Activated naive CD8-positive, alpha-beta T cell treated with anti-CD3 and anti-CD28 coated beads, Interleukin-2, amount 50 U/mL, for 24 hours (primary cell): ENCODE results near the gene ZNF133.
"Not testable (repeated sequence)": the region's sequence is repeated elsewhere in the genome, so short reads cannot be mapped to it uniquely, and the experiment has no call there.

Source experiments
- ATAC-seq: fragments of 150-1000 bp; cut with Tn5 transposase; one replicate; pipeline ENCODE4 v1.10.0; 2021
- DNase-seq: peaks from one replicate; pipeline ENCODE4 v3.0.0; 2021
- H3K27ac Mint-ChIP-seq: one replicate; pipeline ENCODE4 v1.8.0; 2021; ENCODE audit warnings: mild to moderate bottlenecking, mixed read lengths
- H3K27me3 Mint-ChIP-seq: one replicate; pipeline ENCODE4 v1.8.0; 2021; ENCODE audit warnings: mixed read lengths
- H3K36me3 Mint-ChIP-seq: one replicate; pipeline ENCODE4 v1.8.0; 2021; ENCODE audit warnings: low read depth, mixed read lengths
- H3K4me1 Mint-ChIP-seq: one replicate; pipeline ENCODE4 v1.8.0; 2021; ENCODE audit warnings: mixed read lengths
- H3K4me3 Mint-ChIP-seq: one replicate; pipeline ENCODE4 v1.8.0; 2021; ENCODE audit warnings: mild to moderate bottlenecking, moderate library complexity, mixed read lengths
- H3K9me3 Mint-ChIP-seq: one replicate; pipeline ENCODE4 v1.8.0; 2021; ENCODE audit warnings: mixed read lengths

The ZNF133 gene

DNA sequence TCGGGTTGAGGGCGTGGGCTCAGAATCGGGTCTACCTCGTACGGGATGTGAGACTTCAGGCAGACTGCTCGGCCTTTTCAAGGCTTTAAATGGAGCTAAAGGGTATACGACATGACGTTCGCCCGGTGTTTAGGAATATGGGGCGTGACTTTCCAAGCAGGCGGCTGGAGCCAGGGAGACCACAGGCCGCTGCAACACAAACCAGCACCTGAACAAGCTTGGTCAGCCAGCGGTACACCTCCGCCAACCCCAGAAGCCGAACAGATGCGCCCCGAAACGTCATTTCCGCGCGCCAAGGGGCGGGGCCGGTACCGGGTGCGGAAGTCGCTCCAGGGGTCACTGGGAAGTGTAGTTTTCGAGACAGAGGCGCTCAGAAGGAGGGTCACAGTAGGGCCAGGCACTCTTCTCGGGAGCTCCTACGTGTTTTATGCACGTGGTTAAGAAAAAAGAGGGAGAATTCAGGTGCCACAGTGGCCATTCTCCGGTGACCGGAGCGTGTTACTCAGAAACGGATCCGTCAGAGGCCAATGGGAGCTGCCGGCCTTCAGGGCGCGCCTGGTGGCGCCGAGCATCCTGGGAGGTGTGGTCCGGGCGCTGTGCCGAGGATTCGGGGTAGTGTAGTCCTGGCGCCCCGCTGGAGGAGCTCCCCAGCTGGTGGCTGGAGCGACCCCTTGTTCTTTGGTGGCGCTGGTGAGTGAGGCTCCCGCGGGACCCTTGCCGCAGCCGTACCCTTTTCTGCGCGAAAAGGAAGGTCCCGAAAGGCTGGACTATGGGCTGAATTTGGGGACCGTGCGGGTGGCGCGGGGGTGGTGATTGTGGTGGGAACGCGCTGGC is at the start of gene ZNF133:
TSS of gene ZNF133 (plus strand) at position 613 of the 834 bp plus-strand sequence. CDS start 17,160 bp downstream, outside the sequence.
- ATAC-seq (peak; percentile 98), DNase-seq (peak; percentile 98)
- Mint-ChIP-seq H3K9me3 (peaks cover 17% of the 10 kb centered on the region), H3K27ac (peak within 1 kb of the TSS; percentile 96), H3K4me1 (peaks cover 17% of the 10 kb centered on the region), H3K4me3 (peak within 1 kb of the TSS; percentile 98), H3K36me3 (peaks cover 25% of the 10 kb centered on the region), H3K27me3 (peaks cover 13% of the 10 kb centered on the region)

DNA sequence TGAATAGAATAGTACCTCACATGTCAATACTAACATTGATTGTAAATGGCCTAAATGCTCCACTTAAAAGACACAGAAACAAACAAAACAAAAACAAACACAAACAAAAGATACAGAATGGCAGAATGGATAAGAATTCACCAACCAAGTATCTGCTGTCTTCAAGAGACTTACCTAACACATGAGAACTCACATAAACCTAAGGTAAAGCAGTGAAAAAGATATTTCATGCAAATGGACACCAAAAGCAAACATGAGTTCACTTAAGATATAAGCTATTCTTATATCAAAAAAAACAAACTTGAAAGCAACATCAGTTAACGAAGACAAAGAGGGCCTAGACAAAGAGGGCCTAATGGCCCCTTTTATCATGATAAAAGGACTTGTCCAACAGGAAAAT is 47.3 kb upstream of the ZNF133 start:
- no peak overlapping the region for H3K4me3 Mint-ChIP-seq
- no peaks in the 10 kb centered on the region for H3K4me1 Mint-ChIP-seq
- H3K36me3 Mint-ChIP-seq, result no peaks in the 10 kb centered on the region
- no peak for ATAC-seq
- H3K9me3 Mint-ChIP-seq, result peaks cover 13% of the 10 kb centered on the region
- peaks cover 34% of the 10 kb centered on the region for H3K27me3 Mint-ChIP-seq
- no peak overlapping the region for H3K27ac Mint-ChIP-seq
- no peak for DNase-seq

DNA sequence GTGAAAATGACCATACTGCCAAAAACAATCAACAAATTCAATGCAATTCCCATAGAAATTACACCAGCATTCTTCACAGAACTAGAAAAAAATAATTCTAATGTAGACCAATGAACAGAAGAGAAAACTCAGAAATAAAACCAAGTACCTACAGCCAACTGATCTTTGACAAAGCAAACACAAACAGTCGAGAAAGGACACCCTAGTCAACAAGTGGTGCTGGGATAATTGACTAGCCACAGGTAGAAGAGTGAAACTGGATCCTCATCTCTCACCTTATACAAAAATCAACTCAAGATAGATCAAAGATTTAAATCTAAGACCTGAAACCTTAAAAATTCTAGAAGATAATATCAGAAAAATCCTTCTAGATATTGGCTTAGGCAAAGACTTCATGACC is 44.5 kb upstream of the ZNF133 start:
- Mint-ChIP-seq H3K27ac (no peak overlapping the region), H3K36me3 (no peaks in the 10 kb centered on the region), H3K4me1 (no peaks in the 10 kb centered on the region)

DNA sequence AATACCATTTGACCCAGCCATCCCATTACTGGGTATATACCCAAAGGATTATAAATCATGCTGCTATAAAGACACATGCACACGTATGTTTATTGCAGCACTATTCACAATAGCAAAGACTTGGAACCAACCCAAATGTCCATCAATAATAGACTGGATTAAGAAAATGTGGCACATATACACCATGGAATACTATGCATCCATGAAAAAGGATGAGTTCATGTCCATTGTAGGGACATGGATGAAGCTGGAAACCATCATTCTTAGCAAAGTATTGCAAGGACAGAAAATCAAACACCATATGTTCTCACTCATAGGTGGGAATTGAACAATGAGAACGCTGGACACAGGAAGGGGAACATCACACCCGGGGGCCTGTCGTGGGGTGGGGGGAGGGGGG is 39.8 kb upstream of the ZNF133 start:
- not testable (repeated sequence) for H3K27ac Mint-ChIP-seq, H3K36me3 Mint-ChIP-seq, H3K4me1 Mint-ChIP-seq, H3K27me3 Mint-ChIP-seq, DNase-seq, H3K9me3 Mint-ChIP-seq, ATAC-seq, H3K4me3 Mint-ChIP-seq

More for the DNA sequence above, 44.5 kb upstream of the ZNF133 start:
- H3K9me3 Mint-ChIP-seq, result peaks cover 13% of the 10 kb centered on the region
- ATAC-seq, result no peak
- no peak for DNase-seq
- H3K27me3 Mint-ChIP-seq, result peaks cover 31% of the 10 kb centered on the region
- H3K4me3 Mint-ChIP-seq, result no peak overlapping the region

DNA sequence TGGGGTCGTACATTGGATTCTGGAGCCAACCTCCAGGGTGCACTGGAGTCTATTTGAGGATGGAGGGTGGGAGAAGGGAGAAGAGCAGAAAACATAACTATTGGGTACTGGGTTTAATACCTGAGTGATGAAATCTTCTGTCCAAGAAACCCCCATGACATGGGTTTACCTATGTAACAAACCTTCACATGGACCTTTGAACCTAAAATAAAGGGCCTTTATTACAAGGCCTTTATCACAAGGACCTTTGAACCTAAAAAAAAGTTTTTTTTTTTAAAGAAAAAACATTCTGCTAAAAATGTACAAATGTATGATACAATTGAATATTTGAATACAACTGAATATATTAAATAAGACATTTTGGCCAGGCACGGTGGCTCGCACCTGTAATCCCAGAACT is 38.1 kb upstream of the ZNF133 start:
- DNase-seq, result no peak
- H3K9me3 Mint-ChIP-seq, result no peaks in the 10 kb centered on the region
- H3K36me3 Mint-ChIP-seq, result no peaks in the 10 kb centered on the region
- no peak for ATAC-seq
- H3K27me3 Mint-ChIP-seq, result peaks cover 1% of the 10 kb centered on the region
- H3K27ac Mint-ChIP-seq, result no peak overlapping the region
- no peak overlapping the region for H3K4me3 Mint-ChIP-seq
- no peaks in the 10 kb centered on the region for H3K4me1 Mint-ChIP-seq

DNA sequence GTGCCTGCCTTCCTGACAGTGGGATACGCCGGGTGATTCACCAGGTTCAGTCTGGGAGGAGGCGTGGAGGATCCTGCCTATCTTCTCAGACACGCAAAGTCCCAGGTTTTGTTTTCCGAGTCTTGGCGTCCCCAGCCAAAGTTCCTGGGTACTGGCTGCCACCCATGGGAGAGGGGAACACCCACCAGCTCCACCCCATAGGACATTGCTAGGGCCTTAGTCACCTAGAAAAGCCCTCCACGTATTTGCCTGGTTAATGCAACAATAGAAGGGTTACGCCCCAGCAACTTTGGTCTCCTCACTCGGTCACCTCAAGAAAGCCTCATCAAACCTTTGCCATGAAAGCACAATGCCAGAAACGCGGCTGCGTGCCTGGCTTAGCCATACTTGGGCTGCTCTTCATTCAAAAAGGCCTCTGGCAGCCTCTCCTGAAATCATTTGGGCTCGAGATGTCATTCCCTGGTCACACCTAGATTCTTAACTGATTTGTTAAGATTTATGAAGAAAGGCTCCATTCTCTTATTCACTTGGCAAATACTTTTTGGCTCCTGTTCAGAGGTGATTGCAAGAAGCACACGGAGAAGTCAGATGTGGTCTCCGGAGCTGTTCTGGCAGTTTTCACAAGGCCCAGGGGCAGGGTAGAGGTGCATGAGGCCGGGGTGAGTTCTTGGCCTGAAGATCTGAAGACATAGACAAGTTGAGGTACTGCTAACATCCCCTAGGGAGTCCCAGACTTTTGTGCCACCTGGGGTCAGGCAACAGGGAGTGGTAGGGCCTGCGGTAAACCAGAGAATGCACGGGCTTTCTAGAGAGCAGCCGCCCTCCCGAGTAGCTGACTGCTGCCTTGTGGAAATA is 35.5 kb upstream of the ZNF133 start:
- no peak for DNase-seq
- ATAC-seq, result no peak
- Mint-ChIP-seq H3K27me3 (peaks cover 1% of the 10 kb centered on the region), H3K9me3 (no peaks in the 10 kb centered on the region), H3K36me3 (no peaks in the 10 kb centered on the region), H3K27ac (no peak overlapping the region), H3K4me1 (no peaks in the 10 kb centered on the region), H3K4me3 (no peak overlapping the region)

DNA sequence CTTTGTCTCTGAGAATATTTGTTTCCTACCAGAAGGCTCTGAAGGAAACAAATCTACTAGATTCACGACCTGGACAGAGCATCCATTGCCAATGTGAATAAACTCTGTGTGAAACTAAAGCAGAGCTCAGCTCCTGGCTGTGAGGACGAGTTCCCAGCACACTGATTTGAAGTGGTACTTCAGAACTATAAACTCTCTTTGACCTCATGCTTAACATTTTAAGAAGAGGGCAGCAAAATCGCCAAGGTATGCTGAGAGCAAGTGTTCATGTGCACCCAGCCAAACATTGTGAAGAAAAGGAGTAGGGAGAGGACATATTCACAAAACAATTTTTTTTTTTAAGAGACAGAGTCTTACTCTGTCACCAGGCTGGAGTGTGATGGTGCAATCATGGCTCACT is 33.7 kb upstream of the ZNF133 start:
- H3K9me3 Mint-ChIP-seq, result no peaks in the 10 kb centered on the region
- no peak for ATAC-seq

DNA sequence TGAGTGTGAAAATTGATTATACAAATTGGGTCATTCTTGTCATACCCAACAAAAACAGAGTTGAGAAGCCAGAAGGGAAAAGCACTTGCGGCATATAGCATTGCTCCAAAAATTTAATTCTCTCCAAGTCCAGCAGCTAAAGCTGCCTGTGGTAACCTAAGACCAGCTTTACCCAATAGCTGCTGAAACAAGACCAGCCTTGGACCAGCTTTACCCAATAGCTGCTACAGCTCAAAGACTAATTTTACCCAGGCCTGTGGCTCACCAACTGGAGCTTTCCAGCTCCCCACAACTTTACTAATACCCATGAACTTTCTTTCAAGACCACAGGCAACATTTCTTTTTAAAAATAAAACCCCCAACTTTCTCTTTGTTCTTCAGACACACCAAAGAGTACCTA is 32.8 kb upstream of the ZNF133 start:
- no peak overlapping the region for H3K27ac Mint-ChIP-seq
- H3K9me3 Mint-ChIP-seq, result no peaks in the 10 kb centered on the region
- H3K36me3 Mint-ChIP-seq, result no peaks in the 10 kb centered on the region
- DNase-seq (no peak), ATAC-seq (no peak)
- H3K4me3 Mint-ChIP-seq, result no peak overlapping the region
- no peaks in the 10 kb centered on the region for H3K4me1 Mint-ChIP-seq
- H3K27me3 Mint-ChIP-seq, result no peaks in the 10 kb centered on the region

More for the DNA sequence above, 33.7 kb upstream of the ZNF133 start:
- Mint-ChIP-seq H3K36me3 (no peaks in the 10 kb centered on the region), H3K4me1 (no peaks in the 10 kb centered on the region), H3K27me3 (peaks cover 1% of the 10 kb centered on the region), H3K27ac (no peak overlapping the region), H3K4me3 (no peak overlapping the region)
- DNase-seq, result no peak

DNA sequence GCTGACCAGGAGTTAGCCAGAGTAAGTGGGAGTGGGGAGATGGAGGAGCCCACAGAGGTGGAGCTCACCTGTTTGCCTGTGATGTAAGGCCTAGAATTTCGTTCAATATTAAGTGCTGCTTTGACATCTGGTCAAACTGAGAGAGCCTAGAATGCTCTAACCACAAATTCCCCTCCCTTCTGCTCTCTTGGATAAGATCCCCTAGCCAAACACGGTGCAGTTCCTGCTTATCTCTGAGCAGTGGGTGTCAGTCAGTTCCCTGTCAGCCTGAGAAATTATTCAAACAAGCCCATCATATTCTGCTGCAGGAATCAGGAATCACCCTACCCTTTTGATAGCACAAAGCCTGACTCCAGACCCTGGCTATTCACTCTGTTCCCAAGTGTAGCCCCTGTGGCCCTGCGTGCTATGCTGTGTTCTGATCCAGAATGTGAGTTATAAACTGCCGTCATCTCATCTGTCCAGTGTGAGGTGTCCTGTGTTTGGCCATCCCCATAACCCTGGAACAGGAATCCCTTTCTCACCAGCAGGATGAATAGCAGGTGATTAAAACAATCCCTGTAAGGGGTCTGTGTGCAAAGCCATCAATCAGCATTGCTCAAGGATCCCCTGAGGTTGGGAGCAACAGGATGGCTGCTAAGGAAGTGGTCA is 31.8 kb upstream of the ZNF133 start:
- Mint-ChIP-seq H3K36me3 (no peaks in the 10 kb centered on the region), H3K27ac (no peak overlapping the region), H3K4me1 (no peaks in the 10 kb centered on the region), H3K4me3 (no peak overlapping the region), H3K9me3 (no peaks in the 10 kb centered on the region), H3K27me3 (no peaks in the 10 kb centered on the region)
- DNase-seq, result no peak
- no peak for ATAC-seq

DNA sequence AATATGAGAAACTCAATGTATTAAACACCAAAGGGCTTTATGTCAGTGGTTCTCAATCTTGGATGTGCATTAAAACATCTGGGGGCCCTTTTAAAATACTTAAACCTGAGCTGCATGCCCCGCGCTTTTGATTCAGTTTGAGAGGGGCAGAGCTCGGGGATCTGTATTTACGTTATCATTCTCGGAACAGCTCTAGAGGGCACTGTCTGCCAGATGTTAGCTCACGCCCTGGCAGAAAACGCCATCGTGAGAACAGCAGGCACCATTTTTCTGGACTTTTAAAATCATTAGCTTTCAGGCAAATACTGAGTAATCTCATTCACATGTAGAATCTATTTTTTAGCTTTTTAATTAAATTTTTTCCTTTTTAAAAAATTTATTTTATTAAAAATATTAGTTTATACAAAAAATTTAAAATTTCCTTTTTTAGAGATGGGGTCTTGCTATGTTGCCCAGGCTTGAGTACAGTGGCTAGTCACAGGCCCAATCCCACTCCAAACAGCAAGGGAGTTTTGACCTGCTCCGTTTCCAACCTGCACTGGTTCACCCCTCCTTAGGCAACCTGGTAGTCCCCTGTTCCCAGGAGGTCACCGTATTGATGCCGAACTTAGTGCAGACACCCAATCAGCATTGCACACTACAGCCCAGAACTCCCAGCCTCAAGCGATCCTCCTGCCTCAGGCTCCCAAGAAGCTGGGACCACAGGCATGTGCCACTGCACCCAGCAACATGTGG is 30.0 kb upstream of the ZNF133 start:
- Mint-ChIP-seq H3K27ac (no peak overlapping the region), H3K36me3 (no peaks in the 10 kb centered on the region), H3K9me3 (no peaks in the 10 kb centered on the region), H3K4me3 (no peak overlapping the region), H3K4me1 (no peaks in the 10 kb centered on the region), H3K27me3 (peaks cover 2% of the 10 kb centered on the region)
- ATAC-seq (no peak), DNase-seq (no peak)

DNA sequence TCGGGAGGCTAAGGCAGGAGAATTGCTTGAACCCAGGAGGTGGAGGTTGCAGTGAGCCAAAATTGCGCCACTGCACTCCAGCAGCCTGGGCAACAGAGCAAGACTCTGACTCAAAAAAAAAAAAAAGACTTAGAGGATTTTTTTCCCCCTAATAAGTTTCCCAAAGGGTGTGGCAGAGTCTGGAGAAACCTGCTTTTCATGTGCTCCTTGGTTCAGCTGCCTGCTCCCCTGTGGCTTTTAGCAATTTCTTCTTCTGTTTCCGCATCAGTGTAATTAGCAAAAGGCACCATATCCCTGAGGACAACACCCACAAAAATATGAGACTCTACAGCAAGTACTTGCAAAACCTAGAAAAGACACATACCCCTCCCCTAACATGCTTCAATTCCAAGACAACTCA is 28.6 kb upstream of the ZNF133 start:
- Mint-ChIP-seq H3K27me3 (peaks cover 2% of the 10 kb centered on the region), H3K9me3 (no peaks in the 10 kb centered on the region), H3K4me3 (no peak overlapping the region), H3K27ac (no peak overlapping the region), H3K36me3 (no peaks in the 10 kb centered on the region), H3K4me1 (no peaks in the 10 kb centered on the region)
- ATAC-seq, result no peak
- no peak for DNase-seq

DNA sequence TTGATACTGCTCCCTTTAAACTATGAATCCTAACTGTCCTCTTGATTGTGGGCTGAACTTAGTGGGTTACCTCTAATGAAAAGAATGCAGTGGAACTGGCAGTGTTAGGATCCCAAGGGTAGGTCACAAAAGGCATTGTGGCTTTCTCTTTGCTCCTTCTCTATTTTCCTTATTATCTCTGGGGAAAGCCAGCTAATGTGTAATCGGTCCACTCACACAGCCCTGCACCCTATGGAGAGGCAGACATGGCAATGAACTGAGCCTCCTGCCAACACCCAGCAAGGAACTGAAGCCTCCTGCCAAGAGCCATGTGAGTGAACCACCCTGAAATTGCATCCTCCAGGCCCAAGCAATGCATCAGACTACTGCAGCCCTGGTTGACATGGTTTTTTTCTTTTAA is 24.6 kb upstream of the ZNF133 start:
- Mint-ChIP-seq H3K36me3 (no peaks in the 10 kb centered on the region), H3K4me1 (no peaks in the 10 kb centered on the region)
- no peak for ATAC-seq

DNA sequence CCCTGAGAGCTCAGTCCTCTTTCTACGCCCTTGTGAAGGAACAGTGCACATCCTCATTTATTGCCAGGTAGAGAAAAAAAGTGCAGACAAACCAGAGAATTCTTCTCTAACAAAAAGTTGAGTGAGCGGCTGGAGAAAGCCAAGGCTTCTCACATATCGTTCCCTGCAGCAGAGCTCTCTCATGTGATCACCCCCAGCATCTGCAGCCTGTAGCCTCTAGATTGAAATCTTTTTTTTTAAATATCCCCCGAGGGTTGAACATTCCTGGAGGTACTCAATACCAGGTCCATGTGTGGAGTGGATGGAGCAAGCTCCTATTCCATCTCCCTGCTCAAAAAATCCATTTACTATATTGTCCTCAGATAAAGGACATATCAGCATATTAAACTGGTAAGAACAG is 22.9 kb upstream of the ZNF133 start:
- no peaks in the 10 kb centered on the region for H3K36me3 Mint-ChIP-seq
- no peaks in the 10 kb centered on the region for H3K9me3 Mint-ChIP-seq
- ATAC-seq, result no peak

More for the DNA sequence above, 24.6 kb upstream of the ZNF133 start:
- Mint-ChIP-seq H3K4me3 (no peak overlapping the region), H3K27ac (no peak overlapping the region), H3K9me3 (no peaks in the 10 kb centered on the region), H3K27me3 (peaks cover 11% of the 10 kb centered on the region)
- no peak for DNase-seq

DNA sequence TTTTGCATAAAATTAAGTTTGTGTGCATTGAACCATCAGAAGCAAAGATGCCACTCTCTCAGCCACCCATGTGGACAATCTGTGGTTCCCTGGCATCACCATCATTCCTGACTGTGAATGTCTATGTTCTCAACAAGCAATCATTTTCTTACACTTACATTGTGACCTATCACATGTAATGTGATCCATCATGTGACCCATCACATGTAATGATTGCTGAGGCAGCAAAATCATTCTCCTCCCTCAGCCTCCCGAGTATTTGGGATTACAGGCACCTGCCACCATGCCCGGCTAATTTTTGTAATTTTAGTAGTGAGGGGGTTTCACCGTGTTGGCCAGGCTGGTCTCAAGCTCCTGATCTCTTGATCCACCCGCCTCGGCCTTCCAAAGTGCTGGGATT is 22.0 kb upstream of the ZNF133 start:
- H3K4me1 Mint-ChIP-seq, result no peaks in the 10 kb centered on the region
- no peak overlapping the region for H3K27ac Mint-ChIP-seq
- H3K4me3 Mint-ChIP-seq, result no peak overlapping the region
- no peaks in the 10 kb centered on the region for H3K36me3 Mint-ChIP-seq
- peaks cover 11% of the 10 kb centered on the region for H3K27me3 Mint-ChIP-seq
- no peak for ATAC-seq
- no peaks in the 10 kb centered on the region for H3K9me3 Mint-ChIP-seq
- DNase-seq, result no peak

More for the DNA sequence above, 22.9 kb upstream of the ZNF133 start:
- no peak overlapping the region for H3K27ac Mint-ChIP-seq
- no peaks in the 10 kb centered on the region for H3K4me1 Mint-ChIP-seq
- no peak for DNase-seq
- H3K4me3 Mint-ChIP-seq, result no peak overlapping the region
- peaks cover 11% of the 10 kb centered on the region for H3K27me3 Mint-ChIP-seq
